RPMI7951 (cell line): ENCODE results near the gene PRRT1B. TPM values are rescaled to one million over a fixed set of nuclear protein-coding genes. Genes with fewer than 3 reads are reported as not detected.

Experiments used
- DNase-seq: peaks from one replicate; pipeline ENCODE4 v3.0.0-alpha.2; 2012; ENCODE audit warnings: low read depth
- total RNA-seq: library from RNA; depleted of rRNA; stranded (reverse); fragments of >200 nt; shearing (Covaris generic); gene quantifications from 2 replicates; pipeline ENCODE4 v1.2.3, GENCODE V29; 2014

Gene PRRT1B
- total RNA-seq, 1 experiment from 2014 or later: not detected

- DNase-seq: no peak
Measured at GRCh38 chr9:131579789-131580211, 34.5 kb downstream of the PRRT1B start.

GRCh38 chr9:131580358-131580757, 35.0 kb downstream of the PRRT1B start:
- DNase-seq: no peak

GRCh38 chr9:131582056-131582455, 36.7 kb downstream of the PRRT1B start:
- no peak for DNase-seq

GRCh38 chr9:131582466-131583336, 37.4 kb downstream of the PRRT1B start:
- DNase-seq: no peak

GRCh38 chr9:131583337-131583645, 38.0 kb downstream of the PRRT1B start:
- no peak for DNase-seq

GRCh38 chr9:131583836-131584555, 38.7 kb downstream of the PRRT1B start:
- DNase-seq: no peak

- DNase-seq: no peak
Measured at GRCh38 chr9:131584858-131585257, 39.5 kb downstream of the PRRT1B start.

- peak; percentile 18 for DNase-seq
Measured at GRCh38 chr9:131585375-131585774, 40.1 kb downstream of the PRRT1B start.

- no peak for DNase-seq
Measured at GRCh38 chr9:131587331-131587730, 42.0 kb downstream of the PRRT1B start.

GRCh38 chr9:131587906-131588305, 42.6 kb downstream of the PRRT1B start:
- DNase-seq: no peak

GRCh38 chr9:131588396-131588795, 43.1 kb downstream of the PRRT1B start:
- no peak for DNase-seq

GRCh38 chr9:131589124-131589711, 43.9 kb downstream of the PRRT1B start:
- DNase-seq: no peak

- DNase-seq: no peak
Measured at GRCh38 chr9:131589993-131590392, 44.7 kb downstream of the PRRT1B start.

GRCh38 chr9:131590449-131590848, 45.1 kb downstream of the PRRT1B start:
- DNase-seq: no peak

GRCh38 chr9:131590907-131591844, 45.9 kb downstream of the PRRT1B start:
- DNase-seq: peak; percentile 67

GRCh38 chr9:131591845-131592208, 46.5 kb downstream of the PRRT1B start:
- no peak for DNase-seq

GRCh38 chr9:131593091-131593820, 47.9 kb downstream of the PRRT1B start:
- peak; percentile 11 for DNase-seq

GRCh38 chr9:131593936-131594665, 48.8 kb downstream of the PRRT1B start:
- DNase-seq: no peak

- no peak for DNase-seq
Measured at GRCh38 chr9:131594906-131595665, 49.8 kb downstream of the PRRT1B start.
